ENCODE data around the gene HRCT1.
A peak's percentile ranks its signal among the peaks of the same experiment; 100 is the strongest.
"Not testable (repeated sequence)": the region's sequence is repeated elsewhere in the genome, so short reads cannot be mapped to it uniquely, and the experiment has no call there.

The HRCT1 gene

DNA sequence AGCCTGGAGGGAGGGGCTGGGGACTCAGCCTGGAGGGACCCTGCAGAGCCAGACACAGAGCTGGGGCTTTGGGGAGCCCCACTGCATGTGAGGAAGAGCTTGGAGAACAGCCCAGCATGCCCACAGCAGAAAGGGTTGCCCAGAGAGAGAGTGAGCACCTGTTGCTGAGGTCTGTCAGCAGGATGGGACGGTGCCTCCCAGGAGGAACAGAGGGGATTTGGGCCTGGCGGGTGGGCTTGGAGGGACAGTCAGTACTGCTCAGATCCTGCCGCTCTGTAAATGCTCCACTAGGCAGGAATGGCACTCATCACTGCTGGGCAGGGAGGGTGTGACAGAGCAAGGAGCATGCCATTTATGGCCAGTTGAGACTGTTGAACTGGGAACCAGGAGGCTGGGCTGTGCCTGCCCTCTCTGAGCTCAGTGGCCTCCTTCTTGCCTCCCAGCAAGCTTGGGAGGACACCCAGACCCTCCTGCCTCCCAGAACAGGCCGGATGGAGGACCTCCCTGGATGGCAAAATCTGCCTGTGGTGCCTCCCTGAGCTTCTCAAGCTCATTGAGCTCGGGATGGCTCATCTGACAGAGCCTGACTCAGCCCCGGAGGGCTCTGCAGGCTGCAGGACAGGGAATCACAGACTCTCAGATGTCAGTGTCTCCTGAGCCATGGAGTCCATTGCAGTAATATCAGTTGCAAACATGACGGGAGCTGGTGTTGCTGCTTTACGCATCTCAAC is 786 bp upstream of the HRCT1 start:
- no peak overlapping the region for H3K4me3 Mint-ChIP-seq
- H3K4me1 Mint-ChIP-seq (ENCODE audit: low read depth): peaks cover 25% of the 10 kb centered on the region
- H3K9me3 Mint-ChIP-seq: no peaks in the 10 kb centered on the region
- no peak overlapping the region for H3K27ac Mint-ChIP-seq
- no peak for DNase-seq (ENCODE audit: low spot score)
- H3K36me3 Mint-ChIP-seq (ENCODE audit: low read depth): no peaks in the 10 kb centered on the region
- peaks cover 8% of the 10 kb centered on the region for H3K27me3 Mint-ChIP-seq (ENCODE audit: low read depth)

DNA sequence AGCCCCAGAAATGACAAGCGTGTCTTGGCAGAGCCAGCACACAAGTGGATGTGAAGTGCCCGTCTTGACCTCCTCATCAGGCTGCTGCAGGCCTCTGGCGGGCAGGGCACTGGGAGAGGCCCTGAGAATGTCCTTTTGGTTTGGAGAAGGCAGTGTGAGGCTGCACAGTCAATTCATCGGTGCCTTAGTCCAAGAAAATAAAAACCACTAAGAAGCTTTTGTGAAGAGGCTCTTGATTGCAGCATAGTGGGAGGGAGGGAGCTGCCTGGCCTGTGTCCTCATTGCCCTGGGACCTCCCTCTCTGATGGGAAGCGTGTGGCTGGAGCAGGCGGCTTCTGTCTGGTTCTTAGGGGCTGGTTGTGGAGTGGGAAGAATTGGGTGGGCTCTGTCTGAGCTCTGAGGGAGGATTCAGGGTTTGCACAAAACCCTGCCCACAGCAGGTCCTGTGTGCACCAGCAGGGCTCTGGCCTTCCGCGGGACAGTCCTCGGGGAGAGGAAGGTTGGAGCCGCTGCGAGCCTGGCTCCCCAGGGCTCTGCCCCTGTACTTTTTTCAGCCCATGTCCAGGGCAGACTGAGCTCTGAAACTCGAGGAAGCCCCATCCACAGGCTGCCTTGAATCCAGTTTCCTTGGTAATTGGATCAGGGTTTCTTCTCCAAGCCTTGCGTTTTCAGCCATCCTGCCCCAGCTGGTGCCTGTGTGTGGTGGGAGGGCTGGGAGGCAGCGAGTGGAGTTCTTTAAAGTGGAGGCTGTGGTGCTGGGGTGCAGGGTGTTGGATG is 1.1 kb downstream of the HRCT1 start:
- no peaks in the 10 kb centered on the region for H3K36me3 Mint-ChIP-seq (ENCODE audit: low read depth)
- no peak for DNase-seq (ENCODE audit: low spot score)
- no peak overlapping the region for H3K27ac Mint-ChIP-seq
- H3K27me3 Mint-ChIP-seq (ENCODE audit: low read depth): peaks cover 2% of the 10 kb centered on the region
- H3K4me3 Mint-ChIP-seq: no peak overlapping the region
- no peaks in the 10 kb centered on the region for H3K9me3 Mint-ChIP-seq
- peaks cover 39% of the 10 kb centered on the region for H3K4me1 Mint-ChIP-seq (ENCODE audit: low read depth)

DNA sequence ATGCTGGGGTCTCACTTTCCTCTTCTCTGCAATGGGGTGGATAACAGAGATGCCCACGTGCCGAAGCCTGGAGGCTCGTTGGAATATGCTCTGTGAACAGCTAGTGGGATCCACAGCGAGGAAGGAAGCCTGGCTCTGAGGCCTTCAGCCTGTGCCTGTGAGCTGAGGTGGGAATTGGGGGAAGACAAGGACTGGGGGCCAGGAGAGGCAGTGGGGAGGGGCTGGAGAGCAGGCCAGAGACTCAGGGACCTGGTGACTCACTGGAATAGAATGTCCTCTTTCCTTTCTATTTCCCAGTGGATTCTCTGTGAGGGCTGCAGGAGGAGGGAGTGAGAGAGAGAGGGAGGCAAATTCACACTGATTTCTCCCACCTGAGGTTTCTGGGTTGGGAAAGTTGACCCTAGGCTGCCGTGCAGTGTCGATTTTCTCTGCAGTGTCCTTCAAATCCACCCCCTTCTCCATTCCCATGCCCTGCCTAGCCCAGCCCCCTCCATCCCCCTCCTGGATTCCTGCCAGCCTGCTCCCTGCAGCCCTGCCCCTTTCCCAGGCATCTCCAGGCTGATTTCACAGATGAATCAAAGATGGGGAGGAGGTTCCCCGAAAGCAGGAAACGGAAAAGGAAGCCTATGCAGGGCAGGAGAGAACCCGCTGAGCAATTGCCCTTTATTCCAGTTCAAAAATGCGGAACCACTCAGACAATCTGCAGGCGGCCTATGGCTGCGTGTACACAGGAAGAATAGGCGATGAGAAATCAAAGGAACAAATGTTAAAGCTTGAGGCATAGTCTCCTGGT is 1.9 kb downstream of the HRCT1 start:
- H3K36me3 Mint-ChIP-seq (ENCODE audit: low read depth): no peaks in the 10 kb centered on the region
- DNase-seq (ENCODE audit: low spot score): no peak
- H3K4me3 Mint-ChIP-seq: no peak overlapping the region
- H3K4me1 Mint-ChIP-seq (ENCODE audit: low read depth): peaks cover 38% of the 10 kb centered on the region
- peak overlapping the region; percentile 60 for H3K27ac Mint-ChIP-seq
- no peaks in the 10 kb centered on the region for H3K9me3 Mint-ChIP-seq
- peaks cover under 1% of the 10 kb centered on the region for H3K27me3 Mint-ChIP-seq (ENCODE audit: low read depth)

DNA sequence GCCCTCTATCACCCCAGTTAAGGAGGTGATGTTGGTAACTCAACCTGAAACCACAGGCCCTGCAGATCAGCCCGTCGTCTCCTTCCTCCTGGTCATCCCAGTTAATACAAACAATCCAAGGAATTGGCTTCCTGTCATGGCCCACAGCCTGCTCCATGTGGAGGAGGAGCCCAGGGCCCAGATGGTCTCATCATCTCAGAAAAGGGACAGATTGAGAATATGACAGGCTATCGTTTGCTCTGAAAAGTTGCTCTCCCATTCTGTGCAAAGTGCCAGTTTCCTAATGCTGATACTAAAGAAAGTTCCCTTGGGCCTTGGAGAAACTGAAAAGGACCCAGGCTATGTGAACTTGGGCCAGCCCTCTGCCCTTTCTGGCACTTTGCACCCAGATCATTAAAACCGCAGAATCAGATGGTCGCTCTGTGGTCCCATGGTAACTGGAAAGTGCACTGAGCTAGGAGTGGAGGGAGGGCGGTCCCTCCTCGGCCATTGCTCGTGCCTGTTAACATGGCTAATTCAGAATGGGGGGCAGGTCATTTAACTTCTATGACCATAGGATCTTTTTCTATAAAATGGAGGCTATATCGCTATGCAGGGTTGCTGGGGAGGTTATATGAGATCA is 2.6 kb downstream of the HRCT1 start:
- DNase-seq (ENCODE audit: low spot score): no peak
- no peaks in the 10 kb centered on the region for H3K36me3 Mint-ChIP-seq (ENCODE audit: low read depth)
- H3K27ac Mint-ChIP-seq: peak overlapping the region; percentile 45
- peaks cover 37% of the 10 kb centered on the region for H3K4me1 Mint-ChIP-seq (ENCODE audit: low read depth)
- H3K4me3 Mint-ChIP-seq: no peak overlapping the region
- no peaks in the 10 kb centered on the region for H3K9me3 Mint-ChIP-seq
- no peaks in the 10 kb centered on the region for H3K27me3 Mint-ChIP-seq (ENCODE audit: low read depth)

DNA sequence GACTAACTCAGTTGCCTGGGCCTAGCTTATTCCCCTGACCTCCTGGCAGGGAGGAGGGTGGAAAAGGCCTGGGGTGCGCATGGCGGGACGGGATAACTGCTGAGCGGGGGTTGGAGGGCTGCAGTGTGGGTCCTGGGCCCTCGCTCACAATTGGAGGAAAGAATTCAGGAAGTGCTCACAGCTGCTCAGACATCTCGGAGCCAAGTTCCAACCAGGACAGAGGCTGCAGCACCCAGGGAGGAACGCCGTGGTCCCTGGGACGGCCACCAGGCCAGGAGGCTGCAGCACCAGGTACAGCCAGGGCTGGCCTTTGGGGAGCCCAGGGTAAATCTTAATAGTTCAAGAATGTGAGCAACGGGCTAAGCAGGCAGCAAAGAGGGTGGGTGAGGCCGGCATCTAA is 3.3 kb downstream of the HRCT1 start, which contains the start of gene SPAAR:
SPAAR (plus strand) TSS at position 217 of the 400 bp plus-strand sequence. CDS start 974 bp downstream, outside the sequence.
- Mint-ChIP-seq H3K27me3 (ENCODE audit: low read depth) (no peaks in the 10 kb centered on the region), H3K4me3 (peak within 1 kb of the TSS; percentile 15), H3K36me3 (ENCODE audit: low read depth) (no peaks in the 10 kb centered on the region), H3K27ac (peak within 1 kb of the TSS; percentile 59), H3K4me1 (ENCODE audit: low read depth) (peaks cover 37% of the 10 kb centered on the region), H3K9me3 (no peaks in the 10 kb centered on the region)
- no peak for DNase-seq (ENCODE audit: low spot score)

DNA sequence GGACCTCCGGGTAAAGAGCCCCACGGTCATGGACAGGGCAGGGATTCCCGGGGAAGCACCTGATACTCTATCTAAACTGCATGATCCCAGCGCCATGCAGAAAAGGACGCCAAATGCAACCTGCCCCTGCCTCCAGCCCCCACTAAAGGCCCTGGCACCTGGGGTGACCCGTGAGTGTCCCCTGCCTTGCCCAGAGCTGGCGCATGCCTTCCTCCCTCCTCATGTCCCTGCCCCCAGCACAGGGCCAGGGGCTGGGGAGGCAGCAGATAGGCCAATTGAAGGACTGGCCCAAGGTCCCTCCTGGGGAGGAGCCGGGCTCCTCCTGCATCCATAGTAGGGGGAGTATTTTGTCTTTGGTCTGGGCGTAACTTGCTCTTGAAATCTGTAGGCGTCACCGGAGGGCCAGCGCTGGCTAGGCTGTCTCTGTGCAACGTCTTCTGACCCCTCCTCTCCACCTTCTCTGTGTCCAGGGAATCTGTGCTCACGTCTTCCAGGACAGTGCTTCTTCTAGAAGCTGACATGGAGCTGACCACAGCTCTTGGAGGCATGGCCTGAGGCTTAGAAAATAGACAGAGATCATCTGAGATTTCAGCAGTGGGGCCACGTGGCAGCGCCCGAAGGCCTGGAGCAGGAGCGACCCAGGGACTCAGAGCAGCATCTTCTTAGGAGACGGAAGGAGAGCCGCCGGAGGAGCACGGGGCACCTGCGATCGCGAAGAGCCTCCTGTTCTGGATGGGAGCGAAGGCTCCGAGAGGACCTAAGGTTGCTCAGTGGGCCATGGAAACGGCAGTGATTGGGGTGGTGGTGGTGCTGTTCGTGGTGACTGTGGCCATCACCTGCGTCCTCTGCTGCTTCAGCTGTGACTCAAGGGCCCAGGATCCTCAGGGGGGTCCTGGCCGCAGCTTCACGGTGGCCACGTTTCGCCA is 3.9 kb downstream of the HRCT1 start:
- Mint-ChIP-seq H3K27me3 (ENCODE audit: low read depth) (no peaks in the 10 kb centered on the region), H3K27ac (peak overlapping the region; percentile 59), H3K36me3 (ENCODE audit: low read depth) (no peaks in the 10 kb centered on the region), H3K9me3 (no peaks in the 10 kb centered on the region), H3K4me1 (ENCODE audit: low read depth) (peaks cover 37% of the 10 kb centered on the region), H3K4me3 (peak overlapping the region; percentile 15)
- no peak for DNase-seq (ENCODE audit: low spot score)

DNA sequence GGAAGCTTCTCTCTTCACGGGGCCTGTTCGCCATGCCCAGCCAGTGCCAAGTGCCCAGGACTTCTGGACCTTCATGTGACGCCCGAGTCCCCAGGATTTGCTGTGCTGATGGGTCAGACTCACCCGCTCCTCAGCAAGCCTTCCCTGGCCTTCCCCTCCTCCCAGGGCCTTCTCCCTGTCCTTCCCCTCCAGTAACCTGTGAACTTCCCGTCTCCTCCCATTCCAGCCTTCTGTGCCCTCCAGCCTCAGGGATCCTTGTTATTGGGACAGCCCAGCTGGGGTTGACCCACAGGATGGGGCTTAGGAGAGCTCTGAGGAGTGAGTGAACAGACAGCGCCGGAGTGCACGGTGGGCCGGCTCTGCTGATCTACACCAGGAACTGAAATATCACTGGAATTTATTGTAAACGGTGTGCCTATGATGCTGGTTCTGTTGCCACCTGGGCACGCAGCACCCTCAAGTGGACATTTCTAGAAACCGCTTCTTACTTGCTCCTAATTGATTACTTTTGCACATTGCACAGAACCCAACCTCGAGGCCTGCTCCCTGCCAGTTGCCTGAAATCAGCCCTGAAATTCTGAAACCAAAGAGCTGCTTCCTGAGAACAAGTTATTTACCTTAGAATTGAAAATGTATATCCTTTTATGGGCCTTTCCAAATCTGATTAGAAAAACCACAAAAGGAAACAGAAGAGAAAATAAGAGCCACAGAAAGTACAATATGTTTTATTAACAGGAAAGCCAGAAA is 4.8 kb downstream of the HRCT1 start:
- peak; percentile 45 for DNase-seq (ENCODE audit: low spot score)
- H3K4me1 Mint-ChIP-seq (ENCODE audit: low read depth): peaks cover 37% of the 10 kb centered on the region

DNA sequence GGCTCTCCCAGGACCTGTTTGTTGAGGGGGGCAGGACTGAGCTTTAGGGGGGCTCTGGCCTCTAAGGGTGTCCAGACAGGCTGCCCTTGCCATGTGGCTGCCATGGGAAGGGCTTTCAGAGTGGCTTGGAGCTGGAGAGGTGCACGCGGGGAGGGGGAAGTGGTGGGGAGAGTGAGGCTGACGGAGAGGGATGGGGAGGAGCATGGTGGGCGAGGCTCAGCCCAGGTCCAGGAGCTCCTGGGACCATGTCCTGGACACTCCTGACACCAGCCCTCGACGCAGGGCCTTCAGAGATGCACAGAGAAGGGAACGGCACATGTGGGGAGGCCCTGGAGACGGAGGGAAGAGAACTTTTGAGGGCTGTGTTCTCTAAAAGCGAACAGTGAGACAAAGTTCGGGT is 5.7 kb downstream of the HRCT1 start:
- DNase-seq (ENCODE audit: low spot score): no peak
- no peaks in the 10 kb centered on the region for H3K36me3 Mint-ChIP-seq (ENCODE audit: low read depth)
- no peak overlapping the region for H3K4me3 Mint-ChIP-seq
- H3K4me1 Mint-ChIP-seq (ENCODE audit: low read depth): peaks cover 37% of the 10 kb centered on the region
- H3K9me3 Mint-ChIP-seq: no peaks in the 10 kb centered on the region
- H3K27me3 Mint-ChIP-seq (ENCODE audit: low read depth): no peaks in the 10 kb centered on the region
- peak overlapping the region; percentile 19 for H3K27ac Mint-ChIP-seq

More for the DNA sequence above, 4.8 kb downstream of the HRCT1 start:
- H3K4me3 Mint-ChIP-seq: peak overlapping the region; percentile 72
- H3K9me3 Mint-ChIP-seq: no peaks in the 10 kb centered on the region
- H3K27me3 Mint-ChIP-seq (ENCODE audit: low read depth): no peaks in the 10 kb centered on the region
- peak overlapping the region; percentile 96 for H3K27ac Mint-ChIP-seq
- H3K36me3 Mint-ChIP-seq (ENCODE audit: low read depth): no peaks in the 10 kb centered on the region

DNA sequence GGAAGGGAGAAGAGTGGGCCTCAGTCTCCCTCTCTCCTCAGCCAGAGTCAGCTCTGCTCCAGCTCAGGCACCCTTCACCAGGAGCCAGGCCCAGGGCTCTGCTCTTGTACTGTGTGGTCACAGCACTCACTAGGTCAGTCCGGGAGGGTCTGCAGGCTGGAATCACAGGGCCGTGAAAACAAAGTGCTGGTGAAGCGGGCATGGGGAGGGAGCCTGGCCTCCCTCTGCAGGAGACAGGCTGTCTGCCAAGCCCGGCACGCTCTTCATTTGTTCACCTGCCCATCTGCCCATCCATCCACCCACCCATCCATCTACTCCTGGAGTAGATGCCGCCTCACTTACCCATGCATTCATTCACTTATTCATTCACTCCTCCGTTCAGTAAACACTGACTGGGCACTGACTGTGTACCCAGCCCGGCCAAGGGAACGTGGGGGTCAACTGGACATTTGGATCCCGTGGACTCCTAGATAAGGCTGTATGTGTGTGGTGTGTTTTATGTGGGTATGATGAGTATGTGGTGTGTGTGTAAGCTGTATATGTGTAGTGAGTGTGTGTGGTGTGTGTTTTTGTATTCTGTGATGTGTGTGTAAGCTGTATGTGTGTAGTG is 6.9 kb downstream of the HRCT1 start:
- no peaks in the 10 kb centered on the region for H3K27me3 Mint-ChIP-seq (ENCODE audit: low read depth)
- no peak for DNase-seq (ENCODE audit: low spot score)
- H3K4me3 Mint-ChIP-seq: no peak overlapping the region
- no peaks in the 10 kb centered on the region for H3K9me3 Mint-ChIP-seq
- no peak overlapping the region for H3K27ac Mint-ChIP-seq
- H3K36me3 Mint-ChIP-seq (ENCODE audit: low read depth): no peaks in the 10 kb centered on the region
- peaks cover 30% of the 10 kb centered on the region for H3K4me1 Mint-ChIP-seq (ENCODE audit: low read depth)

DNA sequence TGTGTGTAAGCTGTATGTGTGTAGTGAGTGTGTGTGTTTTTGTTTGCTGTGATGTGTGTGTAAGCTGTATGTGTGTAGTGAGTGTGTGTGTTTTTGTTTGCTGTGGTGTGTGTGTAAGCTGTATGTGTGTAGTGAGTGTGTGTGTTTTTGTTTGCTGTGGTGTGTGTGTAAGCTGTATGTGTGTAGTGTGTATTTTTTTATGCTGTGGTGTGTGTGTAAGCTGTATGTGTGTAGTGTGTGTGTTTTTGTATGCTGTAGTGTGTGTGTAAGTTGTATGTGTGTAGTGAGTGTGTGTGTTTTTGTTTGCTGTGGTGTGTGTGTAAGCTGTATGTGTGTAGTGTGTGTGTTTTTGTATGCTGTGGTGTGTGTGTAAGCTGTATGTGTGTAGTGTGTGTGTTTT is 7.4 kb downstream of the HRCT1 start:
- H3K9me3 Mint-ChIP-seq; H3K36me3 Mint-ChIP-seq (ENCODE audit: low read depth); H3K27me3 Mint-ChIP-seq (ENCODE audit: low read depth); H3K4me3 Mint-ChIP-seq; DNase-seq (ENCODE audit: low spot score); H3K27ac Mint-ChIP-seq: not testable (repeated sequence)
- peaks cover 25% of the 10 kb centered on the region for H3K4me1 Mint-ChIP-seq (ENCODE audit: low read depth)

DNA sequence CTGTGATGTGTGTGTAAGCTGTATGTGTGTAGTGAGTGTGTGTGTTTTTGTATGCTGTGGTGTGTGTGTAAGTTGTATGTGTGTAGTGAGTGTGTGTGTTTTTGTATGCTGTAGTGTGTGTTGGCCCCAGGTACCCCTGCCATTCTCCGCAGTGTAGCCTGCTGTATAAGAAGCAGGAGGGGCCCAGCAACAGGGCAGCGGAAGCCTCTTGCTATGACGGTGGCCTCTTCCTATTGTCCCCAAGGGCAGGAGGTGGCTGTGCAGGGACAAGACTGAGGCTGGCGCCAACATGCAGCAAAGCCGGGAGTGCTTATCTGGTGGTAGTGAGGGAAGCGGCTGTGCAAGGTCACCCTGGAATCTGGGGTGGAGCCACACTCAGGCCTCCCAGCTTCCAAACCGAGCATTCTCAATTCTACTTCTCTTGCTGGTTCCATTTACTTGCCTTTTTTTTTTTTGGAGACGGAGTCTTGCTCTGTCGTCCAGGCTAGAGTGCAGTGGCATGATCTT is 8.4 kb downstream of the HRCT1 start:
- Mint-ChIP-seq H3K36me3 (ENCODE audit: low read depth) (no peaks in the 10 kb centered on the region), H3K27ac (no peak overlapping the region), H3K27me3 (ENCODE audit: low read depth) (no peaks in the 10 kb centered on the region), H3K9me3 (no peaks in the 10 kb centered on the region), H3K4me1 (ENCODE audit: low read depth) (peaks cover 17% of the 10 kb centered on the region), H3K4me3 (no peak overlapping the region)
- DNase-seq (ENCODE audit: low spot score): no peak

Measured in T-helper 2 cell treated with Interferon-gamma antibody and Interleukin-4, amounts not matched to agents 5 μg/mL and 100 μg/mL, for 36 hours (primary cell).